Activated CD4-positive, alpha-beta memory T cell treated with anti-CD3 and anti-CD28 coated beads for 36 hours (primary cell): ENCODE results near the gene FKBP5. TPM values are rescaled to one million over a fixed set of nuclear protein-coding genes. Genes with fewer than 3 reads are reported as not detected.
"Not testable (repeated sequence)": the region's sequence is repeated elsewhere in the genome, so short reads cannot be mapped to it uniquely, and the experiment has no call there.

Source experiments
- CTCF ChIA-PET: fragments of 350-600 bp; sonication (Branson Sonifier 250); formaldehyde crosslinking; loops from one replicate; lab custom pipeline; 2021; ENCODE audit warnings: antibody characterized with exemption, inconsistent platforms; lab: Charles Lee
- POLR2A ChIA-PET: fragments of 350-600 bp; sonication (Branson Sonifier 250); formaldehyde crosslinking; loops from one replicate; lab custom pipeline; 2021; ENCODE audit warnings: antibody characterized with exemption; lab: Charles Lee
- DNase-seq: peaks from one replicate; pipeline ENCODE4 v3.0.0-alpha.2; 2020
- H3K27ac Mint-ChIP-seq: one replicate; pipeline ENCODE4 v1.8.0; 2021; ENCODE audit warnings: mixed read lengths
- H3K27me3 Mint-ChIP-seq: one replicate; pipeline ENCODE4 v1.8.0; 2021; ENCODE audit warnings: mixed read lengths
- H3K36me3 Mint-ChIP-seq: one replicate; pipeline ENCODE4 v1.8.0; 2021; ENCODE audit warnings: mixed read lengths
- H3K4me1 Mint-ChIP-seq: one replicate; pipeline ENCODE4 v1.8.0; 2021; ENCODE audit warnings: low read depth, mixed read lengths
- H3K4me3 Mint-ChIP-seq: one replicate; pipeline ENCODE4 v1.8.0; 2021; ENCODE audit warnings: mild to moderate bottlenecking, mixed read lengths
- H3K9me3 Mint-ChIP-seq: one replicate; pipeline ENCODE4 v1.8.0; 2021; ENCODE audit warnings: mixed read lengths
- intact Hi-C: fragments of 100-400 bp; cut with micrococcal nuclease; formaldehyde crosslinking; loops from one replicate; pipeline ENCODE4 v1.15.1; 2023
- total RNA-seq, 2 experiments: library from RNA; stranded (reverse); gene quantifications; one replicate each; pipeline ENCODE4 v1.2.3, GENCODE V29; 2021

Gene FKBP5
- total RNA-seq, 2 experiments from 2014 or later = 111 to 112 TPM

DNA sequence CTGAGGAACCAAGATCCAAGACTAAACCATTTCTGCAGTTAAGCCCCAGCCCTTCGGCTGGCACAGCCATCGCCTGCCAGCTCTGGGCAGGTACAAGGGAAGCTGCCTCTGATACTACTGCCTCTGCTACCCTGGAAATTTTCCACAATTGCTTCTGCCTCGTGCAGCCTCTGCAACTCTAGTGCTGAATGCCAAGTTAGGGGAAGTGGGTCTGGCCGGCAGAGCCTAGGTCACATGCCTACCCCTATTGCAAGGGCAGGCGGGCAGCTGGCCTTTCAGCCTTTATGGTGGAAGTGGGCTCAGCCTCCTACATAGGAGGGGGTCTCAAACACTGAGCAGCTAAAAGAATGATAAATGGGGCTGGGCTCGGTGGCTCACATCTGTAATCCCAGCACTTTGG is 131.5 kb downstream of the FKBP5 start:
- no peak overlapping the region for H3K4me3 Mint-ChIP-seq
- POLR2A ChIA-PET = no interaction called here

DNA sequence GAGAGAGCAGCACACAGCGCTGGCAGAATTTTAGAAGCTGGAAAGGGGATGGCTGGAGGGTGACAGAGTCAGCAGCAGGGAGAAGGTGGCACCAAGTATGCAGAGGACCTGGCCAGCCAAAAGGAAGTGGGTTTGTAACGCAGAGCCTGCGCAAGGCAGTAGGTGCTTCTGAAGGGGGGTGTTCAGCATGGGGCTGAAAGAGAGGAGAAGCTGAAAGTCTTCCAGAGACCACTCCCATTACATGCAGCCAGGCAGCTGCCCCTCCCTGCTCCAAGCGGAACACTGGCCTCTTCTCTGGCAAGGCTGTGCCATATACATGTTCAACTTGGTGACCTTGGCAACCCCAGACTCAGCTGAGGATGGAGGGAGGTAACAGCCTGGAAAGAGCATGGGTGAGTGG is 133.9 kb downstream of the FKBP5 start:
- Mint-ChIP-seq H3K27me3 (peaks cover 2% of the 10 kb centered on the region), H3K36me3 (peaks cover 5% of the 10 kb centered on the region), H3K27ac (no peak overlapping the region), H3K9me3 (peaks cover 6% of the 10 kb centered on the region), H3K4me3 (no peak overlapping the region), H3K4me1 (no peaks in the 10 kb centered on the region)
- no peak for DNase-seq
- intact Hi-C loops = no loop called here
- ChIA-PET CTCF (interaction anchor here (1.0 to 1.8 kb wide), 3 partner anchors 32 to 258 kb away, joined by 3 to 7 read pairs (median 4); partner anchors contain the start of genes ARMC12 and DEF6), POLR2A (no interaction called here)

More for the DNA sequence above, 131.5 kb downstream of the FKBP5 start:
- no peaks in the 10 kb centered on the region for H3K9me3 Mint-ChIP-seq
- intact Hi-C loops = no loop called here
- H3K36me3 Mint-ChIP-seq = no peaks in the 10 kb centered on the region
- H3K27ac Mint-ChIP-seq = no peak overlapping the region
- H3K4me1 Mint-ChIP-seq = peaks cover 5% of the 10 kb centered on the region
- no peak for DNase-seq
- CTCF ChIA-PET = interaction anchor here (0.8 kb wide), 1 partner anchor 34 kb away, joined by 3 read pairs; no protein-coding TSS in a partner anchor
- H3K27me3 Mint-ChIP-seq = no peaks in the 10 kb centered on the region

DNA sequence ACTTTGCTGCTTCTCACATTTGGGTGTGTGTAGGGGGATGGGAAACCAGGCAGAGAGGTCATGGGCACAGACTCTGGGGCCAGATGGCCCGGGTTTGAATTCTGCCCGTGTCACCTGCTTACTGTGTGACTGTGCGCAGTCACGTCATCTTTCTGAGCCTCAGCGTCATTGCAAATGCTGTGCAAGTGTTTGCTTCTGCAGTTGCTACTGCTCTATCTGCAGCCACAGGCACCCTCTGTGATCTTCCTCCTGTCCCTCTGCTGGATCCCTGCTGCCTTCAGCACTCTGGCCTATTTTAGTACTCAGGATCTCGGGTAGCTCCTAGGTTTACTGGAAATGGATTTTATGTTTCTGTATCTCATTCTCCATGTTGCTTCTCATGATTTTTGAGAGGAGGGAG is 135.4 kb downstream of the FKBP5 start:
- H3K27ac Mint-ChIP-seq = no peak overlapping the region
- peaks cover 7% of the 10 kb centered on the region for H3K9me3 Mint-ChIP-seq
- no peak for DNase-seq
- ChIA-PET POLR2A (interaction anchor here (1.5 kb wide), 1 partner anchor 31 kb away, joined by 3 read pairs; no protein-coding TSS in a partner anchor), CTCF (interaction anchor here (0.6 to 3.4 kb wide), 11 partner anchors 10 to 257 kb away, joined by 3 to 40 read pairs (median 7); partner anchors contain the start of genes ARMC12 and DEF6)
- peaks cover 5% of the 10 kb centered on the region for H3K36me3 Mint-ChIP-seq
- no peak overlapping the region for H3K4me3 Mint-ChIP-seq
- H3K27me3 Mint-ChIP-seq = peaks cover 3% of the 10 kb centered on the region
- H3K4me1 Mint-ChIP-seq = no peaks in the 10 kb centered on the region
- intact Hi-C loops = no loop called here

DNA sequence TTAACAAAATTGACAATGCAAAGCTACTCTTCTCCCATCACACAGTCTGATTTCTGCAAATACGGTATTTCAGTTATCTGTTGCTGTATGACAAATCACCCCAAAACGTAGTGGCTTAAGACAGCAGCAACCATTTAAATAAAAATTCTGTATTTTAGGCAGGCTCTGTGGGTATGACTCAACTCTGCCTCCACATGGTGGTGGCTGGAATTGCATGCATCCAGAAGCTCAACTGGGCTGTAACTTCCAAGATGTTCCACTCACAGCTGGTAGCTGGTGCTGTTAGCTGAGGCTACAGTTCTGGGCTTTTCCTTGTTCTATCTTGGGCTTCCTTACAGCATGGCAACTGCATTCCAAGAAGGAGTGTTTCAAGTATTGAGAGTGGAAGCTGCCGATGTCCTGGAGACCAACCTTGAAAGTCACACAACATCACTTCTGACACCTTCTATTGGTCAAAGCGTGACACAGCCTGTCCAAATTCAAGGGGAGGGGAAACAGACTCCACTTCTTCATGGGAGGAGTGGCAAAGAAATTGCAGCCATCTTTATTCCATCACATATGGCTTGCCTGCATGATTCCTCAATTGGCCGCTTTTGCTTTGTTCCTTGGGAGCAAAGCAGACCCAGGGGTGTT is 136.3 kb downstream of the FKBP5 start:
- ChIA-PET POLR2A (interaction anchor here (1.5 kb wide), 1 partner anchor 30 kb away, joined by 3 read pairs; no protein-coding TSS in a partner anchor), CTCF (interaction anchor here (0.6 to 3.4 kb wide), 42 partner anchors 9 to 726 kb away, joined by 3 to 40 read pairs (median 4); partner anchors contain the start of genes ARMC12 and DEF6)
- H3K4me3 Mint-ChIP-seq = no peak overlapping the region
- no peak overlapping the region for H3K27ac Mint-ChIP-seq
- H3K9me3 Mint-ChIP-seq = peaks cover 7% of the 10 kb centered on the region
- peaks cover 6% of the 10 kb centered on the region for H3K27me3 Mint-ChIP-seq
- H3K4me1 Mint-ChIP-seq = no peaks in the 10 kb centered on the region
- intact Hi-C loops = loop anchor here (1.0 kb wide), 1 partner anchor 30 kb away; no protein-coding TSS in a partner anchor
- peaks cover 5% of the 10 kb centered on the region for H3K36me3 Mint-ChIP-seq
- DNase-seq = peak; percentile 78

DNA sequence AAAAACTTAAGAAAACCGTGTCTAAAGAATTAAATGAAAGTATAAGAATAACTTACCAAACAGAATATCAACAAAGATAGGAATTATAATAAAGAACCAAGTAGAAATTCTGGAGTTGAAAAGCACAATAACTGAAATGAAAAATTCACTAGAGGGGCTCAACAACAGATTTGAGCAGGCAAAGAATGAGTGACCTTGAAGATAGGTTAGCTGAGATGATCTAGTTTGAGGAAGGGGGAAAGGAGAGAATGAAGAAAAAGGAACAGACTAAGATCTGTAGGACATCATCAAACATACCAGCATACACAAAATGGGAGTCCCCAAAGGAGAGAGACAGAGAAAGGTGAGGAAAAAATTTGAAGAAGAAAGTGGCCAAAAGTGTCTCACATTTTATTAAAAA is 138.3 kb downstream of the FKBP5 start:
- intact Hi-C loops = no loop called here
- Mint-ChIP-seq H3K4me1 (no peaks in the 10 kb centered on the region), H3K4me3 (no peak overlapping the region), H3K9me3 (peaks cover 7% of the 10 kb centered on the region), H3K27me3 (peaks cover 6% of the 10 kb centered on the region), H3K27ac (no peak overlapping the region), H3K36me3 (peaks cover 5% of the 10 kb centered on the region)
- POLR2A ChIA-PET = interaction anchor here (0.7 kb wide), 1 partner anchor 245 kb away, joined by 3 read pairs; no protein-coding TSS in a partner anchor
- CTCF ChIA-PET = interaction anchor here (3.4 kb wide), 1 partner anchor 27 kb away, joined by 40 read pairs; no protein-coding TSS in a partner anchor
- no peak for DNase-seq

DNA sequence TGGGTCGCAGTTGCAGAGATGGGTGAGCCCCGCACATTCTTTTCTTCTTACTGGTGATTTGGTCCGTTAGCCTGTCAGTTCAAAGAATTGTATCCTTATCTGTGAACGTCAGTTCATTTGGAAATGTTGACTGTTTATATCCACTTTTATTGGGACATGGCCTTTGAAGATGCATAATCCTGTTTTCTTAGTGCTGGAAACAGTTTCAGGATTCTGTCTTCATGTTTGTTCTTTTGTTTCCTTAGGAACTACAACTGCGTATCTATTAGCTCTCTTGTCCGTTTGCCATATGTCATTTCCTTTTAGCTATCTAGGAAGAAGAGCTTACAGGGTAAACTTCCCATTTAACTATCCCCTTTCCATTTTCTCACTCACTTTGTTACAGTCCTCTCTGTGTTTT is 141.0 kb downstream of the FKBP5 start:
- no peak overlapping the region for H3K27ac Mint-ChIP-seq
- H3K4me1 Mint-ChIP-seq = no peaks in the 10 kb centered on the region
- peaks cover 7% of the 10 kb centered on the region for H3K9me3 Mint-ChIP-seq
- peaks cover 5% of the 10 kb centered on the region for H3K36me3 Mint-ChIP-seq
- ChIA-PET CTCF (interaction anchor here (0.9 to 1.7 kb wide), 2 partner anchors 25 to 50 kb away, joined by 3 read pairs; no protein-coding TSS in a partner anchor), POLR2A (no interaction called here)
- intact Hi-C loops = no loop called here
- H3K27me3 Mint-ChIP-seq = peaks cover 6% of the 10 kb centered on the region
- no peak overlapping the region for H3K4me3 Mint-ChIP-seq
- no peak for DNase-seq

DNA sequence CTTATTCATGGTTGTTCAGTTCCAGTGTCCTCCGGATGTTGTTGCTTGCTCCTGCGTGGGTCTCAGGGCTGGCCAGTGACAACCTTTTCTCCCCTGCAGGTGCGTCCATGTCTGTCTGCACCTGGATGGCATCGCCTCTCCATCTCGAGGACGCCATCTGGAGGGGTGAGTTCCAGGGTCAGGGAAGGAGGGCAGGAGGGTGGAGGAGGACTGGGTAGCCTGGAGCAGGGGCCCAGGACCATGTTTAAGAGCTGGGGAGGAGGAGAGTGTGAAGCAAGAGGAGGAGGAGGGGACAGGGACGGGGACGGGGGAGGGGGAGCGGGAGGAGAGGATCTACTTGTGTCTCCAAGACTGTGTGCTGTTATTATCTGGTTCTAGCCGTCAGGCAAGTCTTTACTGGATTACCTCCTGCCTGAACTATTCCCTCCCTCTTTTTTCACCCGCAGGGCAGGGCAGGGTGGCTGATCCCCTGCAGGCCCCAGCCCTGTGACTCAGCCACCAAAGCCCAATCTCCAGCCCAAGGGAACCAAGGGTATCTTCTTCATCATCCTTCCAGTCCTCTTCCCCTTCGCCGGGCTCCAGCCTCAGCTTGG is 143.8 kb downstream of the FKBP5 start:
- no peak overlapping the region for H3K27ac Mint-ChIP-seq
- no peak overlapping the region for H3K4me3 Mint-ChIP-seq
- no peak for DNase-seq
- intact Hi-C loops = no loop called here
- H3K9me3 Mint-ChIP-seq = peaks cover 6% of the 10 kb centered on the region
- ChIA-PET CTCF (no interaction called here), POLR2A (no interaction called here)
- H3K36me3 Mint-ChIP-seq = peaks cover under 1% of the 10 kb centered on the region
- H3K4me1 Mint-ChIP-seq = no peaks in the 10 kb centered on the region
- H3K27me3 Mint-ChIP-seq = peaks cover 4% of the 10 kb centered on the region

DNA sequence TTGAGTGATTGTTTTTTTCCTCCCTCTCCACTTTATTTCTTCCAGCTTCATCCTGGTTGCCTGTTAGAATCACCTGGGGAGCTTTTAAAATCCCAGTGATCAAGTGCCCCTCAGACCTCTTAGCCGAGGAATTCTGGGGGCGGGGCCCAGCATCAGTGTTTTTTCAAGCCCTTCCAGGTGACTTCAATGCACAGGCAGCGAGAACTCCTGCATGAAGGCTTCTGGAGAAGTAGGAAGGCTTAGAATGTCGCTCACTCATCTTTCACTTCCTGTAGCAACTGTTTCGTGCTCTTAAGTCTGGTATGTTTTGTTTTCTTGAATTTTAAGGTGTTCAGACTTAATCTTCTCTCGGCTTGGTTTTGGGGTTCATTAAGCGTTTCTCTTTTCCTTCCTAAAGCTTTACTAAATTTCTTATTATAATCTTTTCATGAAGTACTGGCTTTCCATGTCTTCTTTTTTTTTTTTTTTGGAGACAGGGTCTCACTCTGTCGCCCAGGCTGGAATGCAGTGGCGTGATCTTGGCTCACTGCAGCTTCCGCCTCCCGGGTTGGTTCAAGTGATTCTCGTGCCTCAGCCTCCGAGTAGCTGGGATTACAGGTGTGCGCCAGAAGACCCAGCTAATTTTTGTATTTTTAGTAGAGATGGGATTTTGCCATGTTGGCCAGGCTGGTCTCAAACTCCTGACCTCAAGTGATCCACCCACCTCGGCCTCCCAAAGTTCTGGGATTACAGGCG is 145.1 kb downstream of the FKBP5 start:
- Mint-ChIP-seq H3K36me3 (no peaks in the 10 kb centered on the region), H3K4me1 (no peaks in the 10 kb centered on the region), H3K27ac (no peak overlapping the region), H3K4me3 (no peak overlapping the region), H3K27me3 (peaks cover 3% of the 10 kb centered on the region), H3K9me3 (peaks cover 5% of the 10 kb centered on the region)
- POLR2A ChIA-PET = no interaction called here
- CTCF ChIA-PET = interaction anchor here (0.8 to 2.1 kb wide), 2 partner anchors 9 to 21 kb away, joined by 3 to 8 read pairs; no protein-coding TSS in a partner anchor
- no peak for DNase-seq
- intact Hi-C loops = no loop called here

GRCh38 chr6:35541836-35542235 is 146.9 kb downstream of the FKBP5 start:
- Mint-ChIP-seq H3K4me1 (no peaks in the 10 kb centered on the region), H3K27me3 (no peaks in the 10 kb centered on the region), H3K36me3 (no peaks in the 10 kb centered on the region), H3K27ac (no peak overlapping the region), H3K9me3 (peaks cover 5% of the 10 kb centered on the region), H3K4me3 (no peak overlapping the region)
- ChIA-PET CTCF (interaction anchor here (0.9 to 1.5 kb wide), 2 partner anchors 10 to 19 kb away, joined by 4 to 7 read pairs; no protein-coding TSS in a partner anchor), POLR2A (no interaction called here)
- intact Hi-C loops = no loop called here
- no peak for DNase-seq

GRCh38 chr6:35539223-35539622 is 149.5 kb downstream of the FKBP5 start:
- Mint-ChIP-seq H3K27ac (no peak overlapping the region), H3K36me3 (no peaks in the 10 kb centered on the region), H3K4me1 (no peaks in the 10 kb centered on the region), H3K27me3 (no peaks in the 10 kb centered on the region), H3K4me3 (no peak overlapping the region), H3K9me3 (peaks cover 5% of the 10 kb centered on the region)
- ChIA-PET POLR2A (no interaction called here), CTCF (interaction anchor here (0.9 to 1.4 kb wide), 2 partner anchors 13 to 37 kb away, joined by 3 to 4 read pairs; no protein-coding TSS in a partner anchor)
- no peak for DNase-seq
- intact Hi-C loops = no loop called here

DNA sequence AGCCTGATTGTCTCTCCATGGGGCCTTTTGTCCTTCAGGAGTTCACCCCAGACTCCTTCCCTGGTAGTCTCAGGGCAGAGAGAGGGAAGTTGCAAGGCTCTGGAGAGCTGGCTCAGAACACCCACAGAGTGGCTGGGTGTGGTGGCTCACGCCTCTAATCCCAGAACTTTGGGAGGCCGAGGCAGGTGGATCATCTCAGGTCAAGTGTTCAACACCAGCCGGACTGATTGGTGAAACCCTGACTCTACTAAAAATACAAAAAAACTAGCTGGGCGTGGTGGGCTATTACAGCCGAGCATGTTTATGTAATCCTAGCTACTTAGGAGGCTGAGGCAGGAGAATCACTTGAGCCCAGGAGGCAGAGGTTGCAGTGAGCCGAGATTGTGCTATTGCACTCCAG is 152.9 kb downstream of the FKBP5 start:
- H3K4me1 Mint-ChIP-seq, intact Hi-C loops, H3K27me3 Mint-ChIP-seq, H3K9me3 Mint-ChIP-seq, POLR2A ChIA-PET, H3K36me3 Mint-ChIP-seq, H3K27ac Mint-ChIP-seq, DNase-seq, H3K4me3 Mint-ChIP-seq: not testable (repeated sequence)
- CTCF ChIA-PET = interaction anchor here (1.0 kb wide), 1 partner anchor 201 kb away, joined by 3 read pairs; the partner anchor contains the start of gene ARMC12
